ENCODE data around the gene WBP1L.

The WBP1L gene

GRCh38 chr10:102770792-102771191 lies 27.0 kb downstream of the WBP1L start:
- TF ChIP-seq, protein P1, sequence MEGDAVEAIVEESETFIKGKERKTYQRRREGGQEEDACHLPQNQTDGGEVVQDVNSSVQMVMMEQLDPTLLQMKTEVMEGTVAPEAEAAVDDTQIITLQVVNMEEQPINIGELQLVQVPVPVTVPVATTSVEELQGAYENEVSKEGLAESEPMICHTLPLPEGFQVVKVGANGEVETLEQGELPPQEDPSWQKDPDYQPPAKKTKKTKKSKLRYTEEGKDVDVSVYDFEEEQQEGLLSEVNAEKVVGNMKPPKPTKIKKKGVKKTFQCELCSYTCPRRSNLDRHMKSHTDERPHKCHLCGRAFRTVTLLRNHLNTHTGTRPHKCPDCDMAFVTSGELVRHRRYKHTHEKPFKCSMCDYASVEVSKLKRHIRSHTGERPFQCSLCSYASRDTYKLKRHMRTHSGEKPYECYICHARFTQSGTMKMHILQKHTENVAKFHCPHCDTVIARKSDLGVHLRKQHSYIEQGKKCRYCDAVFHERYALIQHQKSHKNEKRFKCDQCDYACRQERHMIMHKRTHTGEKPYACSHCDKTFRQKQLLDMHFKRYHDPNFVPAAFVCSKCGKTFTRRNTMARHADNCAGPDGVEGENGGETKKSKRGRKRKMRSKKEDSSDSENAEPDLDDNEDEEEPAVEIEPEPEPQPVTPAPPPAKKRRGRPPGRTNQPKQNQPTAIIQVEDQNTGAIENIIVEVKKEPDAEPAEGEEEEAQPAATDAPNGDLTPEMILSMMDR (IDR thresholded peaks at IDR 0.05; ENCODE audit: low read depth, low read length, missing control alignments) = no peak
- in situ Hi-C loops (cut with HindIII; ENCODE audit: low sequenced_read_pairs) = no loop called here
- no peak overlapping the region for H3K4me3 ChIP-seq (ENCODE audit: low read depth, low read length)
- no peak for DNase-seq (ENCODE audit: low read depth)

DNA sequence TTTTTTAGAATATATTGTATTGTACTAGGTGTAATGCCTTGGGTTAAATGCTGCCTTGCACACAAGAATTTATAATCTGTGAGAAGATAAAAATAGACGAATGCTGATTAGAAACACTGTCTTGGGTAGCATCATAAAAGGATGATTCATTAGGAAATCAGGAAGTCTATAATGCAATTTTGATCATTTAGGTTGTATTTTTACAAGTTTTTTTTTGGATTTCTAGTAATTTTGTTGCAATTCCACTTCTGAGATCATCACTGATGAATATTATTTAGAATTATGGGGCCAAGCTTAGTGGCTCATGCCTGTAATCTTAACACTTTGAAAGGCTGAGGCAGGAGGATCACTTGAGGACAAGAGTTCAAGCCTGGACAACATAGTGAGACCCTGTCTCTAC lies 29.6 kb downstream of the WBP1L start:
- TF ChIP-seq, protein P1 (IDR thresholded peaks at IDR 0.05; ENCODE audit: low read depth, low read length, missing control alignments) = no peak
- in situ Hi-C loops (cut with HindIII; ENCODE audit: low sequenced_read_pairs) = no loop called here
- DNase-seq (ENCODE audit: low read depth) = no peak
- no peak overlapping the region for H3K4me3 ChIP-seq (ENCODE audit: low read depth, low read length)

GRCh38 chr10:102773986-102774385 lies 30.2 kb downstream of the WBP1L start:
- in situ Hi-C loops (cut with HindIII; ENCODE audit: low sequenced_read_pairs) = no loop called here
- H3K4me3 ChIP-seq (ENCODE audit: low read depth, low read length) = no peak overlapping the region
- TF ChIP-seq, protein P1 (IDR thresholded peaks at IDR 0.05; ENCODE audit: low read depth, low read length, missing control alignments) = no peak
- DNase-seq (ENCODE audit: low read depth) = no peak

DNA sequence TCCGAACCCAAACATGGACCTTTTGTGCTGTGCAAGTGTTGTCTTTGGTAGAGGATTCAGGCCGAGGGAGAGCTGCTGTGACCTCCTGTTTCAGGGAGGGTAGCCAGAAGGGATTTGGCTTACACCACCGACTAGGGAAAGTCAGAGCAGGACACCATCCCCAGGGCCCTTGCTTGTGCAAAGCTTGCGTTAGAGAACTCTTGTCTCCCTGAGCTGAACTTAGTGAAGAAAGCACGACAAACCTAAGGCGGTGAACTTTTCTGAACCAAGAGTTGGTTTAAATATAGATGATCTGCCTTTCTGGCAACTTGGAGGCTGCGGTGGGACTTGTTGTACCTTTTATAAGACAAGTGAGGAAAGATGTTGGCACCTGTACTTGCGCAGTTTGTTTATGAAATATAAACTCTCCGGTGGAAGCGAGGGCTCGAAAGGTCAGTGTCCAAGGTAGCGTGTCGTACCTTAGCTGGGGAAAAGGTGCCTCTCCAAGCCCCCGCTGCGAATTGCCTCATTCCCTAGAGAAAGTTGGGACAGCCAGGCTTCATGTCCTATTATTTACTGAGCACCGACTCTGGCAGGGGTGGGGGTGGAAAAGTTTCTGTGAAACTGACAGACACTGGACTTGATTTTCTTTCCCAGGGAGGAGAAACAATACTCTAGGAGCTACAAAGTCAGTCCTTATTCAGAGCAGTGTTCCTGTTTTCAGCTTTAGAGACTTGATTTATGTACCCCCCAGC lies 31.6 kb downstream of the WBP1L start:
- TF ChIP-seq, protein P1 (IDR thresholded peaks at IDR 0.05; ENCODE audit: low read depth, low read length, missing control alignments) = no peak
- no peak overlapping the region for H3K4me3 ChIP-seq (ENCODE audit: low read depth, low read length)
- no peak for DNase-seq (ENCODE audit: low read depth)
- in situ Hi-C loops (cut with HindIII; ENCODE audit: low sequenced_read_pairs) = no loop called here

DNA sequence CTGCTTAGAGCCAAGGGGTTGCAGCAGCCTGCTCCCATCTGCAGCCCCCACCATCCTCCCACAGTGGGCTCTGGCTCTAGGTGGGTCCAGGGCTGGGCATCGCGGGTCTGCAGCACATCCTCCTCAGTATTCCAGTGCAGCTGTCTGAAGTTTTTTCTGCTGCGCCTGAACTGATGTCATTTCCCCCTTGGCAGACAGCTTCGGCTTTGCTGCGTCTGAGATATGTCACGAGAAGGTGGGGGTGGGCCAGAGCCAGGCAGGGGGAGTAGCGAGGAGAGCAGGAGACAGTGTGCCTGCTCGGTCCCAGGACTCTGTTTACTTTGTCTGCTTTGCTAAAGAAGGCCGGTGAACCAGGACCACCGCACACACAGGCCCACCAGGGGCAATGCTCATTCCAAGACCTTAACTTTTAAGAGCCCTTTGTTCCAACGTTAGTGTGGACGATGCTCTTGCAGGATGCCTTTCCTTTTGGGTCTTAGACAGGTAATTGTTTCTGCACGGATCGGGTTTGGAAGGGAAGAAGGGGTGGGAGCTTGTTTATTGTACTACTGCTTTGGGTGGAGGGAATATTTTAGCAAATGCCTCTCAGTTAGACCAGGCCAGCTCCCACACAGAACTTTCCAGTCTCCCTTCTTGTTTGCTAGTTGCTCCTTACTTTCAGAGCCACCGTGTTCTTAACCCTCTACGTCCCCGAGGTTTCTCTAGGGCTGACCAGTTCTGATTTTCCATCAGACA lies 32.4 kb downstream of the WBP1L start:
- in situ Hi-C loops (cut with HindIII; ENCODE audit: low sequenced_read_pairs) = no loop called here
- peak overlapping the region; percentile 20 for H3K4me3 ChIP-seq (ENCODE audit: low read depth, low read length)
- DNase-seq (ENCODE audit: low read depth) = peak; percentile 64
- TF ChIP-seq, protein P1 (IDR thresholded peaks at IDR 0.05; ENCODE audit: low read depth, low read length, missing control alignments) = no peak

DNA sequence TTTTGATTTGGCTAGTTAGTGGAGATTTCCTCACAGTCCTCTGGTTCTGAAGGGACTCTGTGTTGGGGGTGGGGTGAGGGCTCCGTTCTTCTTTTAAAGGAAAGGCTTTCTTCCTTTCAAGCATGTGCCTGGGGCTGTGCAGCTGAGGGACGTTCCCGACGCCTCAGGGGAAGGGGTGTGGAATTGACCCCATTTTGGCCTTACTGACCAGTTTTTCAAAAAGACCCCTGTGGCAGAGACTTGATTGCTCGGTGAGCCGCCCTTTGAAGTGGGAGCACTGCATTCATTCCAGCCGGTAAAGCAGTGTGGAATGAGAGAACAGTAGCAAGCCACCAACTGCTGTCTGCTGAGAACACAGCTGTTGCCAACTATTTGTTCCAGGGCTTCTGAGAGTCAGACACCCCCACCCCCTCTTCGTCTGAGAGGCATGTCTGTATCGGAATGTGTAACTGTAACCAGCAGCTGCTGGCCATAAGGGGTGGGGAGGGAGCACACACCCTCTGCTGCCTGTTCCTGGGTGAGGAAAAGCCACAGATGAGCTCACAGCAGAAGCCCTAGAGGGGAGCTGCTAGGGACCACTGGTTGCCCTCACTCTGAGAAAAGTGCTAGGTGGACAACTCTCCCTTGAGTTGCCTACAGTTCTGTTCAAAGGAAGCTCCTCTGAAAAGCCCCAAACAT lies 33.2 kb downstream of the WBP1L start:
- TF ChIP-seq, protein P1 (IDR thresholded peaks at IDR 0.05; ENCODE audit: low read depth, low read length, missing control alignments) = no peak
- in situ Hi-C loops (cut with HindIII; ENCODE audit: low sequenced_read_pairs) = no loop called here
- DNase-seq (ENCODE audit: low read depth) = peak; percentile 97
- peak overlapping the region; percentile 20 for H3K4me3 ChIP-seq (ENCODE audit: low read depth, low read length)

Measured in astrocyte of the cerebellum (primary cell).